ENCODE results near the gene CEP112. TPM values are rescaled to one million over a fixed set of nuclear protein-coding genes. Genes with fewer than 3 reads are reported as not detected.
"Not testable (repeated sequence)": the region's sequence is repeated elsewhere in the genome, so short reads cannot be mapped to it uniquely, and the experiment has no call there.

CEP112 gene
- total RNA-seq, 2 experiments from 2014 or later = 1.2 to 1.5 TPM

DNA sequence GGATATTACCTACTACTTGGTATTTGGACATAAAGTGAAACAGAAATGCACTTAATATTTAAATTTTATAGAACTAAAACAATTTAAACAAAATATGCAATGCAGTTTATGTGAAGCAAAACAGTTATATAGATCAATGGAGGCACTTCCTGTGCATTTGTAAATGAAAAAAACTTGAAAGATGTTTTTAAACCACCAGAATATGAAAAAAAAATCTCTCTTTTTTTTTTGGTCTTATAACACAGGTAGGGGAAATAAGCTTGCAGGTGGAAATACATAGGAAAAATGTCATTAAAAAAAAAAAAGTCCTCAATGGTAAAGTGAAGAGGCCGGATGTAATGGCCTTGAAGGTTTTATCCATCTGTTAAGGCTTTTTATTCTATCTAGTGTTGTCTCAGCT lies 450.2 kb downstream of the CEP112 start:
- Mint-ChIP-seq H3K27me3 (no peaks in the 10 kb centered on the region), H3K27ac (no peak overlapping the region), H3K4me3 (no peak overlapping the region), H3K36me3 (ENCODE audit: low read depth) (no peaks in the 10 kb centered on the region), H3K4me1 (ENCODE audit: low read depth) (peaks cover 21% of the 10 kb centered on the region), H3K9me3 (peaks cover 5% of the 10 kb centered on the region)
- intact Hi-C loops (cut with micrococcal nuclease) = no loop called here
- ChIA-PET CTCF (interaction anchor here (1.8 kb wide), 1 partner anchor 13 kb away, joined by 5 read pairs; no protein-coding TSS in a partner anchor), POLR2A (no interaction called here)
- ATAC-seq = no peak
- TF ChIP-seq, protein P1, sequence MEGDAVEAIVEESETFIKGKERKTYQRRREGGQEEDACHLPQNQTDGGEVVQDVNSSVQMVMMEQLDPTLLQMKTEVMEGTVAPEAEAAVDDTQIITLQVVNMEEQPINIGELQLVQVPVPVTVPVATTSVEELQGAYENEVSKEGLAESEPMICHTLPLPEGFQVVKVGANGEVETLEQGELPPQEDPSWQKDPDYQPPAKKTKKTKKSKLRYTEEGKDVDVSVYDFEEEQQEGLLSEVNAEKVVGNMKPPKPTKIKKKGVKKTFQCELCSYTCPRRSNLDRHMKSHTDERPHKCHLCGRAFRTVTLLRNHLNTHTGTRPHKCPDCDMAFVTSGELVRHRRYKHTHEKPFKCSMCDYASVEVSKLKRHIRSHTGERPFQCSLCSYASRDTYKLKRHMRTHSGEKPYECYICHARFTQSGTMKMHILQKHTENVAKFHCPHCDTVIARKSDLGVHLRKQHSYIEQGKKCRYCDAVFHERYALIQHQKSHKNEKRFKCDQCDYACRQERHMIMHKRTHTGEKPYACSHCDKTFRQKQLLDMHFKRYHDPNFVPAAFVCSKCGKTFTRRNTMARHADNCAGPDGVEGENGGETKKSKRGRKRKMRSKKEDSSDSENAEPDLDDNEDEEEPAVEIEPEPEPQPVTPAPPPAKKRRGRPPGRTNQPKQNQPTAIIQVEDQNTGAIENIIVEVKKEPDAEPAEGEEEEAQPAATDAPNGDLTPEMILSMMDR (IDR thresholded peaks at IDR 0.05) = no peak
- DNase-seq = no peak

DNA sequence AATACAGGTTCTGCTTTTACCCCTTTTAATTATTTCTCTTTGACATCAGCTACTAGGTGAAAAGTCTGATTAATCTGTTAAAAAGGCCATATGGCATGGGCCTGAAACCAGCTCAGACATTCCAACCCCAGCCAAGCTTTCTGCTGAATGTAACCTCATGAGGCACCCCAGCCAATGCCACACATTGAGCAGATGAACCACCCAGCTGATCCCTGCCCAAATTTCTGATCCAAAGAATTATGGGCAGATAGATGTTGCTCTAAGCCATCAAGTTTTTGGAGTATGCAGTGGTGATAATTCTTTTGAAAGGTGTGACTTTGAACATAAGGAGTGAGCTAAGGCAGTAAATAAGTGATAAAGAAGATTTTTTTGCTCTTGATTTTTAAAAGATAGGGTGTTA lies 452.9 kb downstream of the CEP112 start:
- CTCF ChIA-PET = no interaction called here
- Mint-ChIP-seq H3K4me1 (ENCODE audit: low read depth) (peaks cover 21% of the 10 kb centered on the region), H3K27me3 (no peaks in the 10 kb centered on the region), H3K4me3 (no peak overlapping the region), H3K36me3 (ENCODE audit: low read depth) (no peaks in the 10 kb centered on the region), H3K27ac (no peak overlapping the region), H3K9me3 (peaks cover 5% of the 10 kb centered on the region)
- TF ChIP-seq, protein P1 (IDR thresholded peaks at IDR 0.05) = no peak
- intact Hi-C loops (cut with micrococcal nuclease) = no loop called here
- ATAC-seq (no peak), DNase-seq (no peak)
- POLR2A ChIA-PET = no interaction called here

DNA sequence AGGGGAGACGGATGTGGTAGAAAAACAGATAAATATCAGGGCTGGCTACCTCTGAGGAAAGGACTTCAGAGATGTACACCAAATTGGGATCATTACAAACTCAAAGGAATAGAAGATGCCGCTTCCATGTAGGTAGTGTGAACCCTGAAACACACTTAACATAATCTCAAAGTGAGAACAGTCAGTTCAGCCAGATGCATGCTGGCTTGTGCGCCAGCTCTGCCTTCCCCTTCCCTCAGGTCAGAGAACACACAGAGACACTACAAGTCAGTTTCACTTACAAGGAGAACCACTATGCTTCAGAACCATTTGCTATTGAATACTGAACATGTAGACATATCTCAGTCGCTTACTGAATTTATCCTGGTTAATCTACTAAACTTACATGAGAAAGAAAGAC lies 454.5 kb downstream of the CEP112 start:
- peaks cover 5% of the 10 kb centered on the region for H3K9me3 Mint-ChIP-seq
- ChIA-PET POLR2A (no interaction called here), CTCF (no interaction called here)
- peaks cover 20% of the 10 kb centered on the region for H3K4me1 Mint-ChIP-seq (ENCODE audit: low read depth)
- TF ChIP-seq, protein P1 (IDR thresholded peaks at IDR 0.05) = no peak
- no peaks in the 10 kb centered on the region for H3K36me3 Mint-ChIP-seq (ENCODE audit: low read depth)
- no peak for DNase-seq
- no peak overlapping the region for H3K27ac Mint-ChIP-seq
- H3K27me3 Mint-ChIP-seq = no peaks in the 10 kb centered on the region
- intact Hi-C loops (cut with micrococcal nuclease) = no loop called here
- no peak overlapping the region for H3K4me3 Mint-ChIP-seq
- no peak for ATAC-seq

DNA sequence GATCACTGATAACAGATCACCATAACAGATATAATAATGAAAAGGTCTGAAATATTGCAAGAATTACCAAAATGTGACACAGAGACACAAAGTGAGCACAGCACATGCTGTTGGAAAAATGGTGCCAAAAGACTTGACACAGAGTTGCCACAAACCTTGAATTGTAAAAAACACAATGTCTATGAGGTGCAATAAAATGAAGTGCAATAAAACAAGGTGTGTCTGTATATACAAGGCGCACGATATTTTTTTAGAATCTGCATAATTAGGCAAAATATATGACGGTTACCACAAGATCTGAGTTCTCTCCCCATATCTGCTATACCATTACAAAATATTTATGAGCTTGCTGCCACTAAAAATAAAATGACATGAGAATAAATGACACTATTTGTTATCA lies 458.6 kb downstream of the CEP112 start:
- Mint-ChIP-seq H3K9me3 (no peaks in the 10 kb centered on the region), H3K27me3 (peaks cover 3% of the 10 kb centered on the region), H3K4me3 (no peak overlapping the region), H3K36me3 (ENCODE audit: low read depth) (no peaks in the 10 kb centered on the region), H3K4me1 (ENCODE audit: low read depth) (peaks cover 18% of the 10 kb centered on the region), H3K27ac (no peak overlapping the region)
- TF ChIP-seq, protein P1 (IDR thresholded peaks at IDR 0.05) = no peak
- POLR2A ChIA-PET = no interaction called here
- intact Hi-C loops (cut with micrococcal nuclease) = no loop called here
- CTCF ChIA-PET = interaction anchor here (1.2 to 1.3 kb wide), 2 partner anchors 35 to 61 kb away, joined by 3 read pairs; no protein-coding TSS in a partner anchor
- no peak for DNase-seq
- no peak for ATAC-seq

DNA sequence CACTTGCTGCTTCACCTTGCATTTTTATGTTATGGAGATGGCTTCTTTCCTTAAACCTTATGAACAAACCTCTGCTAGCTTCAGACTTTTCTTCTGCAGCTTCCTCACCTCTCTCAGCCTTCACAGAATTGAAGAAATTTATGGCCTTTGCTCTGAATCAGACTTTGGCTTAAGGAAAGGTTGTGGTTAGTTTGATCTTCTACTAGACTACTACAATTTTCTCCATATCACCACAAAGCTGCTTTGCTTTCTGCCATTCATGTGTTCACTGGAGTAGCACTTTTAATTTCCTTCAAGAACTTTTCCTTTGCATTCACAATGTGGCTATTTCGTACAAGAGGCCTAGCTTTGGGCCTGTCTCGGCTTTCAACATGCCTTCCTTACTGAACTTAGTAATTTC lies 459.3 kb downstream of the CEP112 start:
- CTCF ChIA-PET = interaction anchor here (0.9 to 1.3 kb wide), 3 partner anchors 36 to 65 kb away, joined by 3 read pairs; no protein-coding TSS in a partner anchor
- not testable (repeated sequence) for DNase-seq

DNA sequence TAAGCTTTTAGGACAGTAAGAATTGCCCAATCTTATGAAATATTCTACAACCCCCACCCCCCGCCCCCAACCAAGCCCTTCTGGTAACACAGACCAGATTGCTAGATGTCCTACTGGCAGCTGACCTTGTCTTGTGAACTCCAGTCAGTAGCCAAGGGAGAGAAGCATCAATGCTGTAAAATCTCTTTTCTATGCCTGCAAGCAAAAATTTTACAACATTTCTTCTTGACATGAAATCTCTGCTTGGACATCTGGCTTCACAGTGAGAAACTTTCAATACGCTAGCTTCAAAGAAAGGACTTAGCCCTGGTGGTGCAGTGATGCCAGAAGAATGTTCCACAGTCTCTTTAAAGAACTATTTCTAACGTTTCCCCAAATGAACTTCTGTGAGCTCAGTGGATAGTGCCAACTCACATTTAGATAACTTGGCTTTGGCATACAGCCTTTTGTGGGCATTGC lies 461.2 kb downstream of the CEP112 start:
- intact Hi-C loops (cut with micrococcal nuclease) = no loop called here
- ChIA-PET CTCF (no interaction called here), POLR2A (no interaction called here)
- H3K9me3 Mint-ChIP-seq = no peaks in the 10 kb centered on the region
- no peak overlapping the region for H3K4me3 Mint-ChIP-seq
- ATAC-seq (no peak), DNase-seq (no peak)
- peaks cover 18% of the 10 kb centered on the region for H3K4me1 Mint-ChIP-seq (ENCODE audit: low read depth)
- H3K27ac Mint-ChIP-seq = no peak overlapping the region
- TF ChIP-seq, protein P1 (IDR thresholded peaks at IDR 0.05) = no peak
- H3K36me3 Mint-ChIP-seq (ENCODE audit: low read depth) = no peaks in the 10 kb centered on the region
- H3K27me3 Mint-ChIP-seq = peaks cover 7% of the 10 kb centered on the region

More for the DNA sequence above, 459.3 kb downstream of the CEP112 start:
- intact Hi-C loops (cut with micrococcal nuclease); H3K36me3 Mint-ChIP-seq (ENCODE audit: low read depth); H3K27ac Mint-ChIP-seq; POLR2A ChIA-PET; H3K4me3 Mint-ChIP-seq; ATAC-seq; H3K27me3 Mint-ChIP-seq; H3K9me3 Mint-ChIP-seq: not testable (repeated sequence)
- H3K4me1 Mint-ChIP-seq (ENCODE audit: low read depth) = peaks cover 18% of the 10 kb centered on the region

Data from activated CD8-positive, alpha-beta T cell treated with anti-CD3 and anti-CD28 coated beads for 36 hours (primary cell).